ENCODE results near the gene CHD8. TPM values are rescaled to one million over a fixed set of nuclear protein-coding genes. Genes with fewer than 3 reads are reported as not detected.

The CHD8 gene
- total and polyA plus RNA-seq, 2 experiments from 2014 or later, result 22.1 to 50.9 TPM

DNA sequence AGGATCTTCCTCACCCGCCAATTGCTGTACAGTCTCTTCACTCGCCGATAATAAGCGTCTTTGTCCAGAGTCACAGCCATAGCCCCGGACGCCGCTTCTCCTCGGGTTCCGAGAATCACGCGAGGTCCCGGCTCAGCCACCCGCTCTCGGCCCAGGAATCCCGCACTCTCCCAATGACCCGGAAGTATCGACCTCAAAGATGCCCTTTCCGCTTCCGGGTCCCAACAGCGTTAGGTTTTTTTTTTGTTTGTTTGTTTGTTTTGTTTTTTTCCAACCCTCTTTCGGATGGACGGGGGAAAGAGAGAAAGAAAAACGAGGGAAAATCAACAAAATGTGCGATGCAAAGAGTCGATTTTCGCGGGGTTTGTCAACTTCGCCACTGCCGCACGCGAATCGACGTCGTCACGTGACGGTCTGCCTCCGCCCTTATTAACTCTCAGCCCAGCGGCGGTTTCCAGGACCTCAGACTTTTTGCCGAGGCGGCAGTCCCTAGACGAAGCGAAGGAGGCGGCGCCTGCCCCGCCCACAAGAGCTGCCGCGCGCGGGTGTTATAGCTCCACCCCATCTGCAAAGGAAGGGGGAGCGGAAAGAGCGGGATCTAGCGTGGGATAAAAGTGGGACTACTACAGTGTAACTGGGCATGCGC, 72.0 kb downstream of the CHD8 start, which contains the start of gene SUPT16H:
SUPT16H (minus strand) TSS at position 172 of the 646 bp plus-strand sequence; CDS start at position 80, 92 bp downstream.
- under 1% methylated on average over 54 of the region's 54 CpGs for WGBS (ENCODE audit: low lambda C conversion rate, missing lambda C conversion rate)
- peak within 1 kb of the TSS; percentile 86 for H3K4me2 ChIP-seq
- no peaks in the 10 kb centered on the region for H3K36me3 ChIP-seq (replicated peaks; ENCODE audit: insufficient read depth, low read depth)
- no peak for TF ChIP-seq EZH2 (IDR thresholded peaks at IDR 0.05; ENCODE audit: borderline replicate concordance)
- TF ChIP-seq EZH2phosphoT487 (IDR thresholded peaks at IDR 0.05; ENCODE audit: low read depth, severe bottlenecking, unreplicated experiment), result no peak
- TF ChIP-seq, protein P1, sequence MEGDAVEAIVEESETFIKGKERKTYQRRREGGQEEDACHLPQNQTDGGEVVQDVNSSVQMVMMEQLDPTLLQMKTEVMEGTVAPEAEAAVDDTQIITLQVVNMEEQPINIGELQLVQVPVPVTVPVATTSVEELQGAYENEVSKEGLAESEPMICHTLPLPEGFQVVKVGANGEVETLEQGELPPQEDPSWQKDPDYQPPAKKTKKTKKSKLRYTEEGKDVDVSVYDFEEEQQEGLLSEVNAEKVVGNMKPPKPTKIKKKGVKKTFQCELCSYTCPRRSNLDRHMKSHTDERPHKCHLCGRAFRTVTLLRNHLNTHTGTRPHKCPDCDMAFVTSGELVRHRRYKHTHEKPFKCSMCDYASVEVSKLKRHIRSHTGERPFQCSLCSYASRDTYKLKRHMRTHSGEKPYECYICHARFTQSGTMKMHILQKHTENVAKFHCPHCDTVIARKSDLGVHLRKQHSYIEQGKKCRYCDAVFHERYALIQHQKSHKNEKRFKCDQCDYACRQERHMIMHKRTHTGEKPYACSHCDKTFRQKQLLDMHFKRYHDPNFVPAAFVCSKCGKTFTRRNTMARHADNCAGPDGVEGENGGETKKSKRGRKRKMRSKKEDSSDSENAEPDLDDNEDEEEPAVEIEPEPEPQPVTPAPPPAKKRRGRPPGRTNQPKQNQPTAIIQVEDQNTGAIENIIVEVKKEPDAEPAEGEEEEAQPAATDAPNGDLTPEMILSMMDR (IDR thresholded peaks at IDR 0.05; ENCODE audit: poor library complexity), result no peak
- no peaks in the 10 kb centered on the region for H3K9me2 ChIP-seq (replicated peaks; ENCODE audit: insufficient read depth)
- H3K4me1 ChIP-seq (ENCODE audit: insufficient read depth), result peaks cover 12% of the 10 kb centered on the region
- H3K27ac ChIP-seq, result peak within 1 kb of the TSS; percentile 98
- no peaks in the 10 kb centered on the region for H3K27me3 ChIP-seq
- H3K79me2 ChIP-seq, result peaks cover 45% of the 10 kb centered on the region
- H3K4me3 ChIP-seq, result peak within 1 kb of the TSS; percentile 50
- peak; percentile 98 for DNase-seq (ENCODE audit: low spot score)
- H2AFZ ChIP-seq, result peak within 1 kb of the TSS; percentile 63
- peaks cover 15% of the 10 kb centered on the region for H4K20me1 ChIP-seq (ENCODE audit: insufficient read depth, poor library complexity, severe bottlenecking)
- no peaks in the 10 kb centered on the region for H3K9me3 ChIP-seq (ENCODE audit: low read depth)

DNA sequence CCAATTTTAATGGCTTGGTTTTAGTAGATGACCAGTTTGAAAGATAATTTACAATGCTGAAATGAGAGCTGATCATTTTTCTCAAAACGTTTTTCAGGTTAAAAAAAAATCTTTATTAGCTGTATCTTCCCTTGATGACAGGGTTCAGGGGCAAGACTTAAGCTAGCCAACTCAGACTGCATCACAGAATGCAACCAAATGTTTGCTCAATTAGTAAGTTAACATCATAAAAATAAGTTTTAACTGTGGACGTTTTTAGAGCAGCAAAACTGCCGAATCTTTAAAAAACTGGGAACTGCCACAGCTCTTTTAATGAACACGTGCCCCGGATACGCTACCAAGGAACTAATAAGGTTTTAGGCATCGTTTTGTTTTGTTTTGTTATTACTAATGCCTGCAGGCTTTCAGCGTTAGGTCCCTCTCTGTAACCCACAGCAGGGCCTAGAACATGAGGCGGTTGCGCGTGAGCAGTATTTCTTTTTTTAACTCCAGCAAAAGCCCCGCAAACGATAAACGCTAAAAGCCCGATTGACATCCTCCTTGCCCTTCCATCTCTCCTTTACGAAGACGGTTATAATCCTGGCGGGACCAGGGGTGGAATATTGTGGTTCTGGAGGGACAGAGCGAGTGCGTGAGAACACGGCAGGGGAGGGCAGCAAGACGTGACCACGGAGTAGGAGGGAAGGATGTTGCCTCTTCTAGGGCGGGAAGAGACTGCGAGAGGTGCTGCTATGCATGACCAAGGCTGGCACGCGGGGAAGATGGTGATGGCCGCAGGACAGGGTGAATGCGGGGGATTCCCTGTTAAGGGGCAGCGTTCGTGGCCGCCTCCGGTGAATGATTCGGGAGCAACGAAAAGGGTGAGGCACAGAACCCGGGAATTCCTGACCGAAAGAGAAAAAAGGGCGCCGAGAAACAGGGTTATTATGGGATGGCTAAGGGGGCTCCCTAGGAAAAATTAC, 72.8 kb downstream of the CHD8 start:
- peak; percentile 68 for DNase-seq (ENCODE audit: low spot score)

GRCh38 chr14:21382095-21382494, 73.8 kb downstream of the CHD8 start:
- Histone ChIP-seq H3K36me3 (replicated peaks; ENCODE audit: insufficient read depth, low read depth) (no peaks in the 10 kb centered on the region), H3K27ac (no peak overlapping the region)

More for the DNA sequence above, 72.8 kb downstream of the CHD8 start:
- peak overlapping the region; percentile 63 for H2AFZ ChIP-seq
- peak overlapping the region; percentile 86 for H3K4me2 ChIP-seq
- no peak for TF ChIP-seq EZH2 (IDR thresholded peaks at IDR 0.05; ENCODE audit: borderline replicate concordance)
- no peak for TF ChIP-seq EZH2phosphoT487 (IDR thresholded peaks at IDR 0.05; ENCODE audit: low read depth, severe bottlenecking, unreplicated experiment)
- TF ChIP-seq, protein P1 (IDR thresholded peaks at IDR 0.05; ENCODE audit: poor library complexity), result no peak
- H3K36me3 ChIP-seq (replicated peaks; ENCODE audit: insufficient read depth, low read depth), result no peaks in the 10 kb centered on the region
- no peaks in the 10 kb centered on the region for H3K27me3 ChIP-seq
- peak overlapping the region; percentile 50 for H3K4me3 ChIP-seq
- H3K27ac ChIP-seq, result peak overlapping the region; percentile 98
- H4K20me1 ChIP-seq (ENCODE audit: insufficient read depth, poor library complexity, severe bottlenecking), result peaks cover 16% of the 10 kb centered on the region
- no peaks in the 10 kb centered on the region for H3K9me2 ChIP-seq (replicated peaks; ENCODE audit: insufficient read depth)
- no peaks in the 10 kb centered on the region for H3K9me3 ChIP-seq (ENCODE audit: low read depth)
- peaks cover 53% of the 10 kb centered on the region for H3K79me2 ChIP-seq
- H3K4me1 ChIP-seq (ENCODE audit: insufficient read depth), result peaks cover 12% of the 10 kb centered on the region
- under 1% methylated on average over 39 of the region's 39 CpGs for WGBS (ENCODE audit: low lambda C conversion rate, missing lambda C conversion rate)

More at GRCh38 chr14:21382095-21382494, 73.8 kb downstream of the CHD8 start:
- Histone ChIP-seq H4K20me1 (ENCODE audit: insufficient read depth, poor library complexity, severe bottlenecking) (peaks cover 16% of the 10 kb centered on the region), H3K4me1 (ENCODE audit: insufficient read depth) (peaks cover 12% of the 10 kb centered on the region), H2AFZ (no peak overlapping the region), H3K9me3 (ENCODE audit: low read depth) (no peaks in the 10 kb centered on the region), H3K4me3 (no peak overlapping the region), H3K79me2 (peaks cover 64% of the 10 kb centered on the region), H3K4me2 (peak overlapping the region; percentile 86), H3K27me3 (no peaks in the 10 kb centered on the region), H3K9me2 (replicated peaks; ENCODE audit: insufficient read depth) (no peaks in the 10 kb centered on the region)
- DNase-seq (ENCODE audit: low spot score), result no peak
- TF ChIP-seq EZH2 (IDR thresholded peaks at IDR 0.05; ENCODE audit: borderline replicate concordance), result no peak
- TF ChIP-seq, protein P1 (IDR thresholded peaks at IDR 0.05; ENCODE audit: poor library complexity), result no peak
- TF ChIP-seq EZH2phosphoT487 (IDR thresholded peaks at IDR 0.05; ENCODE audit: low read depth, severe bottlenecking, unreplicated experiment), result no peak
